Raji (cell line): ENCODE measurements around the gene ADD2.

Experiments
- POLR2A ChIP-seq: IDR thresholded peaks from 2 replicates; pipeline ENCODE4 v1.6.1; 2011; ENCODE audit warnings: low read depth, low read length, control low read depth; ENCODE audit not compliant: insufficient read depth

The ADD2 gene

DNA sequence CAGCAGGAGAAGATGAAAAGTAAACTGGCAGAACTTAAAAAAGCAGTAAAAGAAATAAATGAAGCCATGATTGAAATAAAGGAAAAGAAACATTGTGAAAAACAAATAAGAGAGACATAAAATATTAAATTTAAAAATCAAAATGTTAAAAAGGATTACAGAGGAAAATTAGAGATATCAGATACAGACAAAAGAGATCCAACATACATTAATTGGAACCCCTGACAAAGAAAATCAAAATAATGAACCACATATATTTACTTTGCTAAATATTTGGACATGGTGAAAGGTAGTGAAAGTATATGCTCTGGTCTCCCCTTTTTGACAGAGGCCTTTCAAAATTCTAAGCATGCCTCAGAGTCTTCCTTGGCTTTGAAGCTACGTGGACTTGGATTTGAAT lies 134.5 kb downstream of the ADD2 start:
- TF ChIP-seq POLR2A, result no peak

- TF ChIP-seq POLR2A, result no peak
These were observed 135.0 kb downstream of the ADD2 start for GRCh38 chr2:70632966-70633365.

GRCh38 chr2:70632388-70632787 lies 135.6 kb downstream of the ADD2 start:
- no peak for TF ChIP-seq POLR2A

- no peak for TF ChIP-seq POLR2A
These were observed 137.2 kb downstream of the ADD2 start for GRCh38 chr2:70630761-70631160.

- no peak for TF ChIP-seq POLR2A
These were observed 140.6 kb downstream of the ADD2 start for GRCh38 chr2:70627211-70627898.

GRCh38 chr2:70626254-70626990 lies 141.6 kb downstream of the ADD2 start:
- TF ChIP-seq POLR2A, result no peak

GRCh38 chr2:70620020-70620419 lies 148.0 kb downstream of the ADD2 start:
- TF ChIP-seq POLR2A, result no peak

- TF ChIP-seq POLR2A, result no peak
These were observed 148.8 kb downstream of the ADD2 start for GRCh38 chr2:70619167-70619566.

GRCh38 chr2:70616168-70616694 lies 151.8 kb downstream of the ADD2 start:
- TF ChIP-seq POLR2A, result no peak

DNA sequence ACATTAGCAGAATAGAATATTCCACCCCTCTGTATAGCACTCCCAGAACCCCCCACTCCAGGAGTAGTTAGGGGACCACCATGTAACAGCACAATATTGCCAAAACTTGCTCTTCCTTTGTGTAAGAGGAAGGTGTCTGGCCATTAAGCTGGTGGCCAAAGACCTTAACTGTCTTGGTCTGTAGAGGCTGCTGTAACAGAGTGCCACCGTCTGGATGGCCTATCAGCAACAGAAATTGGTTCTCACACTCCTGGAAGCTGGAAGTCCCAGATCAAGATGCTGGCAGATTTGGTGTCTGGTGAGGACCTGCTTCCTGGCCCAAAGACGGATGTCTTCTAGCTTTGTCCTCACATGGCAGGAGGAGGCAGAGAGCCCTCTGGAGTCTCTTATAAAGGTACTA lies 152.8 kb downstream of the ADD2 start:
- no peak for TF ChIP-seq POLR2A

DNA sequence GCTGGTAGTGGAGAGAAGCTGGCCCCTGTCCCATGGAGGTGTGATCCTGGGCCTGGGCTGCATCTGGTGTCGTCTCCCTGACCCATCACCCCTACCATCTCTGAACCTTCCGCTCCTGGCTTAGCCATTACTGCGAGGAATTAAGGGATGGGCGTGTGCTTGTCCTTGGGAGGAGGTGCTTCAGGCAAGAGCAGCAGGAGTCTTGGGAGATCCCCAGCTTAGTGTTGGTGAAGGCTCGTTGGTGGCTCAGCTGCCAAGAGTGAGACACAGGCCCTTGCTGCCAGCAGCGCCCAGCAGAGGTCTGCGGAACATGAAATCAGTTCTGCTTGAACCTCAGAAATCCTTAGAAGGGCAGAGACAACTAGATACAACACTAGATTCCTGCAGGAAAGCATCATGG lies 154.5 kb downstream of the ADD2 start:
- TF ChIP-seq POLR2A, result no peak

GRCh38 chr2:70612574-70612973 lies 155.4 kb downstream of the ADD2 start:
- no peak for TF ChIP-seq POLR2A

DNA sequence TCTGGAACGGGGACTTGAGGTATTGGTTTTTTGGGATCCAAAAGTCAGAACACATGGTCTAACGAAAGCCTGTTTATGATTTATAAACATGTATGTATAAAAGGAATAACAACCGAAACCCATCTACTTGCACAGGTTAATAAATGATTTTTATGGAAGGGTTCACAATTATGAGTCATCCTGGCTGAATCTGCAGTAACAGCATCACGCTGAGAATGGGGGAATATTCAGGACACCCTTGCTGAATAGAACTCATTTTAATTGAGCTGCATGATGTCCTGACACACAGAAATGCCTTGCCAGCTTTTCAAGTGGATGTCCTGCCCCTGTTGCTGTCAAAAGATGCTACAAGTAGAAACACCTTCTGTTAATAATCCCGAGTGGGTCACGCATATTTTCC lies 159.6 kb downstream of the ADD2 start:
- TF ChIP-seq POLR2A, result no peak

- no peak for TF ChIP-seq POLR2A
These were observed 160.9 kb downstream of the ADD2 start for GRCh38 chr2:70607121-70607561.
